HepG2 (cell line): Measurements from ENCODE around the gene JAG1. TPM values are rescaled to one million over a fixed set of nuclear protein-coding genes. Genes with fewer than 3 reads are reported as not detected.

ENCODE experiments used
- ATAC-seq: fragments of 200-7000 bp; cut with Tn5 transposase; 3 replicates; pipeline ENCODE4 v1.9.1; 2020; ENCODE audit warnings: mild to moderate bottlenecking, moderate library complexity
- BruUV-seq: library from RNA; stranded (reverse); fragments of 400-500 nt; replicated peaks from 2 replicates; lab custom pipeline; 2021; lab: Mats Ljungman, UMichigan
- CTCF ChIA-PET: fragments of 300-600 bp; formaldehyde crosslinking; extraction: SDS; loops from one replicate; lab custom pipeline; 2021; ENCODE audit warnings: low total read pairs, inconsistent platforms, low intra/inter-chr PET ratio; lab: Yijun Ruan, JAX
- POLR2A ChIA-PET: fragments of 350-600 bp; sonication (Branson Sonifier 250); formaldehyde crosslinking; loops from one replicate; lab custom pipeline; 2020; ENCODE audit warnings: antibody characterized with exemption, inconsistent platforms; lab: Yijun Ruan, JAX
- DNase-seq: peaks from one replicate; pipeline ENCODE4 v3.0.0-alpha.2; 2015; ENCODE audit warnings: low spot score
- FAIRE-seq: peaks from 3 replicates; lab custom pipeline; 2011; peaks lifted over from hg19 to GRCh38; lab: Jason Lieb, UNC
- H2AFZ ChIP-seq: one replicate; pipeline ENCODE4 v1.6.1; 2011; ENCODE audit warnings: low read length, inconsistent platforms
- H3K27ac ChIP-seq: fragments of 300-600 bp; 3 replicates; pipeline ENCODE4 v1.8.0; 2011; ENCODE audit warnings: mixed run types, mild to moderate bottlenecking, mixed read lengths, low read length, inconsistent platforms; ENCODE audit not compliant: insufficient read depth; ENCODE audit errors: extremely low read length
- H3K27me3 ChIP-seq, 2 experiments: fragments of 200-600 bp in 1 of 2; 2 replicates in 1 of 2; 3 replicates in 1 of 2; pipeline versions ENCODE4 v1.6.0 to v1.8.0; 2011; ENCODE audit warnings: low read length in 2 of 2, mild to moderate bottlenecking in 2 of 2, moderate library complexity in 2 of 2, inconsistent platforms in 1 of 2; ENCODE audit not compliant: insufficient read depth in 2 of 2, control insufficient read depth in 1 of 2
- H3K36me3 ChIP-seq, 2 experiments: fragments of 200-600 bp in 1 of 2; replicated peaks in 1 of 2; 2 replicates in 1 of 2; 3 replicates in 1 of 2; pipeline versions ENCODE4 v1.5.1 to v1.8.0; 2011; ENCODE audit warnings: low read length in 2 of 2, inconsistent platforms in 1 of 2; ENCODE audit not compliant: insufficient read depth in 2 of 2, control insufficient read depth in 1 of 2
- H3K4me1 ChIP-seq: 2 replicates; pipeline ENCODE4 v1.5.1; 2012; ENCODE audit warnings: low read length, inconsistent platforms; ENCODE audit not compliant: insufficient read depth
- H3K4me2 ChIP-seq: 2 replicates; pipeline ENCODE4 v1.6.0; 2011; ENCODE audit warnings: low read depth, low read length, inconsistent platforms
- H3K4me3 ChIP-seq, 3 experiments: fragments of 200-600 bp in 1 of 3; sonication (generic), shearing (Covaris generic) in 1 of 3; replicated peaks in 1 of 3; 2 replicates each; pipeline ENCODE4 v1.5.1; 2011 to 2016; ENCODE audit warnings: low read length in 3 of 3, inconsistent platforms in 2 of 3, low read depth in 2 of 3, mild to moderate bottlenecking in 2 of 3, control low read depth in 1 of 3, mixed read lengths in 1 of 3; ENCODE audit not compliant: insufficient read depth in 1 of 3
- H3K79me2 ChIP-seq: one replicate; pipeline ENCODE4 v1.6.1; 2011; ENCODE audit warnings: low read length, inconsistent platforms; ENCODE audit not compliant: insufficient read depth
- H3K9ac ChIP-seq: 2 replicates; pipeline ENCODE4 v1.6.0; 2011; ENCODE audit warnings: mild to moderate bottlenecking, low read depth, low read length, inconsistent platforms; ENCODE audit not compliant: insufficient read depth
- H3K9me3 ChIP-seq: 2 replicates; pipeline ENCODE4 v1.5.1; 2012; ENCODE audit warnings: mild to moderate bottlenecking, low read length
- H4K20me1 ChIP-seq: 2 replicates; pipeline ENCODE4 v1.6.0; 2011; ENCODE audit warnings: inconsistent platforms, mild to moderate bottlenecking, low read length, moderate library complexity; ENCODE audit not compliant: insufficient read depth
- CENPBD1 ChIP-seq: sonication (generic); formaldehyde crosslinking; IDR thresholded peaks from 2 replicates; pipeline ENCODE4 v1.8.0; 2022; ENCODE audit warnings: missing genetic modification reagents, low read depth, mild to moderate bottlenecking, borderline replicate concordance
- EP300 ChIP-seq, 3 experiments: sonication (generic) in 1 of 3; formaldehyde crosslinking in 1 of 3; IDR thresholded peaks; 2 replicates each; pipeline versions ENCODE4 v1.5.1 to v1.6.1; 2011 to 2020; ENCODE audit warnings: low read depth in 2 of 3, low read length in 2 of 3, borderline replicate concordance in 1 of 3, improper control_type of control experiment in 1 of 3, mild to moderate bottlenecking in 1 of 3, missing genetic modification reagents in 1 of 3, moderate library complexity in 1 of 3
- FOXK2 ChIP-seq: fragments of 450-650 bp; IDR thresholded peaks from 2 replicates; pipeline ENCODE4 v1.6.1; 2016
- GATAD2A ChIP-seq: IDR thresholded peaks from 2 replicates; pipeline ENCODE4 v1.6.1; 2016
- NCOA5 ChIP-seq: sonication (generic); formaldehyde crosslinking; IDR thresholded peaks from 2 replicates; pipeline ENCODE4 v1.4.0; 2020; ENCODE audit warnings: missing genetic modification reagents
- NFE2 ChIP-seq: sonication (generic); formaldehyde crosslinking; IDR thresholded peaks from 2 replicates; pipeline ENCODE4 v1.4.0; 2020; ENCODE audit warnings: missing genetic modification reagents
- NFE2L2 ChIP-seq: fragments of 150-350 bp; IDR thresholded peaks from 2 replicates; pipeline ENCODE4 v1.6.1; 2014; ENCODE audit warnings: low read length
- SP140L ChIP-seq: sonication (generic); formaldehyde crosslinking; IDR thresholded peaks from 2 replicates; pipeline ENCODE4 v1.4.0; 2020; ENCODE audit warnings: missing genetic modification reagents, borderline replicate concordance
- SRF ChIP-seq: IDR thresholded peaks from 2 replicates; pipeline ENCODE4 v1.6.1; 2011; ENCODE audit warnings: mild to moderate bottlenecking, low read depth, low read length, moderate library complexity
- TERF1 ChIP-seq: sonication (generic); formaldehyde crosslinking; IDR thresholded peaks from 2 replicates; pipeline ENCODE4 v1.8.0; 2022; ENCODE audit warnings: mild to moderate bottlenecking, missing genetic modification reagents, moderate library complexity
- ZNF160 ChIP-seq: sonication (generic); formaldehyde crosslinking; IDR thresholded peaks from 2 replicates; pipeline ENCODE4 v1.8.0; 2022; ENCODE audit warnings: mild to moderate bottlenecking, inconsistent platforms, missing genetic modification reagents
- ZNF432 ChIP-seq: sonication (generic); formaldehyde crosslinking; IDR thresholded peaks from 2 replicates; pipeline ENCODE4 v1.5.0; 2020; ENCODE audit warnings: missing genetic modification reagents, mild to moderate bottlenecking, borderline replicate concordance
- ZNF44 ChIP-seq: sonication (generic); formaldehyde crosslinking; IDR thresholded peaks from 2 replicates; pipeline ENCODE4 v1.5.1; 2020; ENCODE audit warnings: mild to moderate bottlenecking, missing genetic modification reagents
- ZNF549 ChIP-seq: sonication (generic); formaldehyde crosslinking; IDR thresholded peaks from 2 replicates; pipeline ENCODE4 v1.5.0; 2020; ENCODE audit warnings: missing genetic modification reagents
- ZNF552 ChIP-seq: sonication (generic); formaldehyde crosslinking; IDR thresholded peaks from 2 replicates; pipeline ENCODE4 v1.9.0; 2022; ENCODE audit warnings: missing genetic modification reagents, mild to moderate bottlenecking, borderline replicate concordance
- ZNF615 ChIP-seq: sonication (generic); formaldehyde crosslinking; IDR thresholded peaks from 2 replicates; pipeline ENCODE4 v1.5.0; 2020; ENCODE audit warnings: mild to moderate bottlenecking, missing genetic modification reagents, borderline replicate concordance
- ZNF616 ChIP-seq: sonication (generic); formaldehyde crosslinking; IDR thresholded peaks from 2 replicates; pipeline ENCODE4 v1.5.0; 2020; ENCODE audit warnings: low read depth, mild to moderate bottlenecking, missing genetic modification reagents
- ZNF674 ChIP-seq: sonication (generic); formaldehyde crosslinking; IDR thresholded peaks from 2 replicates; pipeline ENCODE4 v1.5.0; 2020; ENCODE audit warnings: low read depth, mild to moderate bottlenecking, missing genetic modification reagents
- ZNF850 ChIP-seq: sonication (generic); formaldehyde crosslinking; conservative IDR thresholded peaks from 2 replicates; pipeline ENCODE4 v1.9.0; 2021; ENCODE audit warnings: mild to moderate bottlenecking, missing genetic modification reagents
- WGBS: methylation state at CpG from one replicate; pipeline ENCODE4 v1.1.6; 2017; ENCODE audit warnings: low lambda C conversion rate; 5-methylcytosine and 5-hydroxymethylcytosine counted together
- in situ Hi-C: cut with HindIII; loops from 2 replicates; pipeline ENCODE4 v1.10.0; 2017; ENCODE audit warnings: low pct_unique_long_range_greater_than_20kb; ENCODE audit not compliant: extremely low pct_ligation_motif_present
- intact Hi-C: fragments of 100-400 bp; cut with micrococcal nuclease; formaldehyde crosslinking; loops from one replicate; pipeline ENCODE4 v1.10.0; 2022; ENCODE audit not compliant: unreplicated experiment
- polyA plus RNA-seq, 8 experiments: library from polyadenylated mRNA; depleted of rRNA in 3 of 8; stranded (reverse) in 7 of 8; unstranded in 1 of 8; fragments of >200 nt; fragmentation: Illumina TruSeq in 4 of 8; extraction: Trizol in 4 of 8; gene quantifications; 2 replicates each; pipeline versions ENCODE4 v1.2.1 to v1.2.3, GENCODE V29; 2011 to 2016; ENCODE audit warnings: low read depth in 4 of 8, missing spikeins in 1 of 8, mixed read lengths in 1 of 8; ENCODE audit not compliant: insufficient read depth in 1 of 8
- total RNA-seq, 5 experiments: library from RNA; depleted of rRNA; stranded (reverse); fragments of >200 nt; fragmentation: Illumina TruSeq; extraction: Trizol; gene quantifications; 2 replicates each; pipeline ENCODE4 v1.2.3, GENCODE V29; 2016; ENCODE audit warnings: low read depth in 1 of 5
- TF ChIP-seq, protein P1 (sequence below): sonication (generic); formaldehyde crosslinking; IDR thresholded peaks from 2 replicates; pipeline ENCODE4 v1.4.0; 2020; ENCODE audit warnings: missing genetic modification reagents, borderline replicate concordance

JAG1 gene
- total and polyA plus RNA-seq, 2 of the 13 experiments (the other 11 are each of a cell fraction or from before 2014, with no cell fraction given): 47.1 to 56.3 TPM

GRCh38 chr20:10613911-10614310 is 59.9 kb downstream of the JAG1 start:
- Histone ChIP-seq H3K4me3 (no peak overlapping the region), H3K27me3 (no peaks in the 10 kb centered on the region), H4K20me1 (no peaks in the 10 kb centered on the region), H3K4me1 (peaks cover 23% of the 10 kb centered on the region), H3K27ac (no peak overlapping the region), H2AFZ (no peak overlapping the region), H3K79me2 (no peaks in the 10 kb centered on the region), H3K9me3 (no peaks in the 10 kb centered on the region), H3K4me2 (no peak overlapping the region), H3K9ac (no peak overlapping the region), H3K36me3 (peaks cover 0 to 6% of the 10 kb centered on the region in 2 experiments; a peak in 3 of 5 replicates)
- in situ Hi-C loops: no loop called here
- no peak for ATAC-seq
- no peak for DNase-seq
- FAIRE-seq: no peak
- BruUV-seq: no TSS peak
- CTCF ChIA-PET: no interaction called here
- POLR2A ChIA-PET: no interaction called here
- TF ChIP-seq, protein P1, sequence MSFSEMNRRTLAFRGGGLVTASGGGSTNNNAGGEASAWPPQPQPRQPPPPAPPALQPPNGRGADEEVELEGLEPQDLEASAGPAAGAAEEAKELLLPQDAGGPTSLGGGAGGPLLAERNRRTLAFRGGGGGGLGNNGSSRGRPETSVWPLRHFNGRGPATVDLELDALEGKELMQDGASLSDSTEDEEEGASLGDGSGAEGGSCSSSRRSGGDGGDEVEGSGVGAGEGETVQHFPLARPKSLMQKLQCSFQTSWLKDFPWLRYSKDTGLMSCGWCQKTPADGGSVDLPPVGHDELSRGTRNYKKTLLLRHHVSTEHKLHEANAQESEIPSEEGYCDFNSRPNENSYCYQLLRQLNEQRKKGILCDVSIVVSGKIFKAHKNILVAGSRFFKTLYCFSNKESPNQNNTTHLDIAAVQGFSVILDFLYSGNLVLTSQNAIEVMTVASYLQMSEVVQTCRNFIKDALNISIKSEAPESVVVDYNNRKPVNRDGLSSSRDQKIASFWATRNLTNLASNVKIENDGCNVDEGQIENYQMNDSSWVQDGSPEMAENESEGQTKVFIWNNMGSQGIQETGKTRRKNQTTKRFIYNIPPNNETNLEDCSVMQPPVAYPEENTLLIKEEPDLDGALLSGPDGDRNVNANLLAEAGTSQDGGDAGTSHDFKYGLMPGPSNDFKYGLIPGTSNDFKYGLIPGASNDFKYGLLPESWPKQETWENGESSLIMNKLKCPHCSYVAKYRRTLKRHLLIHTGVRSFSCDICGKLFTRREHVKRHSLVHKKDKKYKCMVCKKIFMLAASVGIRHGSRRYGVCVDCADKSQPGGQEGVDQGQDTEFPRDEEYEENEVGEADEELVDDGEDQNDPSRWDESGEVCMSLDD (CRISPR knock-in tag): no peak
- TF ChIP-seq ZNF615 (CRISPR knock-in tag): no peak
- no peak for TF ChIP-seq ZNF44 (CRISPR knock-in tag)
- no peak for TF ChIP-seq ZNF160 (CRISPR knock-in tag)
- TF ChIP-seq ZNF616 (CRISPR knock-in tag): no peak
- no peak for TF ChIP-seq SRF
- TF ChIP-seq ZNF432 (CRISPR knock-in tag): no peak
- no peak for TF ChIP-seq NCOA5
- TF ChIP-seq NFE2L2: no peak
- no peak for TF ChIP-seq ZNF549
- no peak for TF ChIP-seq NFE2
- no peak for TF ChIP-seq EP300 (IDR thresholded peaks at IDR 0.05; ENCODE audit: low read depth in 2 of 2, low read length in 2 of 2)
- no peak for TF ChIP-seq EP300 (CRISPR knock-in tag; IDR thresholded peaks at IDR 0.05; ENCODE audit: borderline replicate concordance)
- no peak for TF ChIP-seq ZNF674 (CRISPR knock-in tag)
- TF ChIP-seq ZNF850 (CRISPR knock-in tag): no peak
- no peak for TF ChIP-seq ZNF552 (CRISPR knock-in tag)
- TF ChIP-seq SP140L: no peak
- no peak for TF ChIP-seq TERF1 (CRISPR knock-in tag)
- TF ChIP-seq FOXK2: no peak
- no peak for TF ChIP-seq GATAD2A
- TF ChIP-seq CENPBD1: no peak
- intact Hi-C loops: no loop called here
- WGBS: 95% methylated on average over 18 of the region's 18 CpGs
